CD14-positive monocyte (primary cell): ENCODE data around the gene PTPRN2. TPM values are rescaled to one million over a fixed set of nuclear protein-coding genes. Genes with fewer than 3 reads are reported as not detected.

ENCODE experiments used
- DNase-seq, 3 donors: peaks; one replicate each; pipeline ENCODE4 v3.0.0-alpha.2; 2011 to 2022
- H2AFZ ChIP-seq: 2 replicates; pipeline ENCODE4 v1.6.0; 2012; ENCODE audit warnings: mild to moderate bottlenecking, low read depth, low read length, inconsistent platforms; ENCODE audit not compliant: insufficient read depth, poor library complexity, severe bottlenecking
- H3K27ac ChIP-seq, 2 donors: 1 replicate in 1 of 2; 2 replicates in 1 of 2; pipeline ENCODE4 v1.5.1; 2012 to 2013; ENCODE audit warnings: low read length in 2 of 2, control low read depth in 1 of 2, inconsistent platforms in 1 of 2, low read depth in 1 of 2, mild to moderate bottlenecking in 1 of 2
- H3K27me3 ChIP-seq, 2 donors: one replicate each; pipeline versions ENCODE4 v1.6.0 to v1.6.1; 2011 to 2013; ENCODE audit warnings: low read length in 2 of 2; ENCODE audit not compliant: control insufficient read depth in 2 of 2, insufficient read depth in 2 of 2
- H3K36me3 ChIP-seq, 2 donors: replicated peaks in 1 of 2; 1 replicate in 1 of 2; 2 replicates in 1 of 2; pipeline versions ENCODE4 v1.5.1 to v1.6.1; 2012 to 2013; ENCODE audit warnings: low read length in 2 of 2, control low read depth in 1 of 2, inconsistent platforms in 1 of 2, mild to moderate bottlenecking in 1 of 2; ENCODE audit not compliant: insufficient read depth in 2 of 2, control insufficient read depth in 1 of 2
- H3K4me1 ChIP-seq, 2 donors: 1 replicate in 1 of 2; 2 replicates in 1 of 2; pipeline versions ENCODE4 v1.5.1 to v1.6.1; 2012 to 2013; ENCODE audit warnings: low read length in 2 of 2, control low read depth in 1 of 2, inconsistent platforms in 1 of 2, mild to moderate bottlenecking in 1 of 2, moderate library complexity in 1 of 2; ENCODE audit not compliant: insufficient read depth in 2 of 2, control insufficient read depth in 1 of 2
- H3K4me2 ChIP-seq: replicated peaks from 2 replicates; pipeline ENCODE3; 2012; ENCODE audit warnings: low read length, moderate library complexity, mild to moderate bottlenecking; ENCODE audit not compliant: poor library complexity, severe bottlenecking; ENCODE audit errors: extremely low read depth
- H3K4me3 ChIP-seq, 3 experiments: fragments of 200-600 bp in 1 of 3; sonication (generic) in 1 of 3; replicated peaks in 1 of 3; 1 replicate in 2 of 3; 2 replicates in 1 of 3; pipeline ENCODE4 v1.5.1; 2011 to 2013; ENCODE audit warnings: low read length in 3 of 3, mild to moderate bottlenecking in 3 of 3, control low read depth in 2 of 3, low read depth in 2 of 3, inconsistent platforms in 1 of 3, moderate library complexity in 1 of 3
- H3K79me2 ChIP-seq: 2 replicates; pipeline ENCODE4 v1.6.0; 2012; ENCODE audit warnings: mild to moderate bottlenecking, control low read depth, inconsistent platforms, low read length, moderate library complexity; ENCODE audit not compliant: insufficient read depth
- H3K9ac ChIP-seq: 2 replicates; pipeline ENCODE4 v1.6.0; 2017; ENCODE audit warnings: low read length, mild to moderate bottlenecking; ENCODE audit not compliant: insufficient read depth, poor library complexity, severe bottlenecking
- H3K9me3 ChIP-seq, 2 donors: replicated peaks in 1 of 2; 1 replicate in 1 of 2; 2 replicates in 1 of 2; pipeline versions ENCODE4 v1.5.1 to v1.6.1; 2012 to 2013; ENCODE audit warnings: low read length in 2 of 2, control low read depth in 1 of 2; ENCODE audit not compliant: control insufficient read depth in 1 of 2, insufficient read depth in 1 of 2
- H4K20me1 ChIP-seq: 2 replicates; pipeline ENCODE4 v1.6.0; 2012; ENCODE audit warnings: mild to moderate bottlenecking, low read length, control low read depth, moderate library complexity; ENCODE audit not compliant: insufficient read depth
- H3K27ac Mint-ChIP-seq, 7 donors: one replicate each; pipeline ENCODE4 v1.8.0; 2020; ENCODE audit warnings: mild to moderate bottlenecking in 7 of 7, mixed read lengths in 7 of 7, moderate library complexity in 6 of 7, inconsistent platforms in 2 of 7
- H3K27me3 Mint-ChIP-seq, 3 donors: one replicate each; pipeline ENCODE4 v1.8.0; 2021 to 2022; ENCODE audit warnings: low read depth in 3 of 3, mild to moderate bottlenecking in 3 of 3, mixed read lengths in 3 of 3, moderate library complexity in 3 of 3, inconsistent platforms in 1 of 3
- H3K36me3 Mint-ChIP-seq, 2 donors: one replicate each; pipeline ENCODE4 v1.8.0; 2020; ENCODE audit warnings: mixed read lengths in 2 of 2, inconsistent platforms in 1 of 2, mild to moderate bottlenecking in 1 of 2
- H3K4me1 Mint-ChIP-seq: one replicate; pipeline ENCODE4 v1.8.0; 2020; ENCODE audit warnings: mild to moderate bottlenecking, mixed read lengths
- H3K4me3 Mint-ChIP-seq, 2 donors: one replicate each; pipeline ENCODE4 v1.8.0; 2020; ENCODE audit warnings: mild to moderate bottlenecking in 2 of 2, mixed read lengths in 2 of 2, moderate library complexity in 1 of 2
- H3K9me3 Mint-ChIP-seq, 7 donors: one replicate each; pipeline ENCODE4 v1.8.0; 2020 to 2022; ENCODE audit warnings: mixed read lengths in 7 of 7, mild to moderate bottlenecking in 6 of 7, moderate library complexity in 6 of 7, inconsistent platforms in 2 of 7
- CTCF ChIP-seq: fragments of 200-600 bp; IDR thresholded peaks from one replicate; pipeline ENCODE4 v1.8.0; 2022; ENCODE audit warnings: antibody characterized with exemption, mild to moderate bottlenecking
- WGBS: methylation state at CpG from one replicate; pipeline ENCODE4 v1.1.5; 2013; ENCODE audit warnings: missing lambda C conversion rate; ENCODE audit not compliant: insufficient coverage; 5-methylcytosine and 5-hydroxymethylcytosine counted together
- intact Hi-C, 2 donors: fragments of 100-400 bp; cut with micrococcal nuclease; formaldehyde crosslinking; loops; one replicate each; pipeline versions ENCODE4 v1.15.0 to v1.15.1; 2023
- polyA plus RNA-seq, 3 donors: library from polyadenylated mRNA; depleted of rRNA in 1 of 3; unstranded in 2 of 3; stranded (reverse) in 1 of 3; fragments of 300-500 nt in 2 of 3; fragments of >200 nt in 1 of 3; fragmentation: Illumina TruSeq in 2 of 3; gene quantifications; 1 replicate in 2 of 3; 2 replicates in 1 of 3; pipeline ENCODE4 v1.2.3, GENCODE V29; 2012 to 2021

Gene PTPRN2
- polyA plus RNA-seq, 3 donors, result 0.25 to 1.4 (median 0.97) TPM

GRCh38 chr7:157507987-157508386, 1079.6 kb downstream of the PTPRN2 start:
- Histone ChIP-seq H4K20me1 (no peaks in the 10 kb centered on the region), H3K4me1 (peaks cover 13% of the 10 kb centered on the region in 2 donors), H3K9ac (no peak overlapping the region), H3K4me3 (no peak overlapping the region), H3K27me3 (peaks cover 0 to 9% of the 10 kb centered on the region in 2 donors), H3K79me2 (no peaks in the 10 kb centered on the region), H3K9me3 (peaks cover 13 to 17% of the 10 kb centered on the region in 2 donors), H2AFZ (no peak overlapping the region), H3K4me2 (no peak overlapping the region), H3K36me3 (no peaks in the 10 kb centered on the region), H3K27ac (no peak overlapping the region)
- intact Hi-C loops, result no loop called here
- TF ChIP-seq CTCF, result no peak
- Mint-ChIP-seq H3K27me3 (peaks cover 14 to 29% (median 26%) of the 10 kb centered on the region in 3 donors), H3K9me3 (peaks cover 3 to 26% (median 20%) of the 10 kb centered on the region in 7 donors), H3K27ac (peak overlapping the region in 3 of 7 donors; percentile 1 to 23 (median 21)), H3K4me1 (peaks cover 13% of the 10 kb centered on the region), H3K4me3 (peak overlapping the region in 1 of 2 donors; percentile 8), H3K36me3 (no peaks in the 10 kb centered on the region)
- peak in 2 of 3 donors; percentile 2 for DNase-seq
- 23% methylated on average over 5 of the region's 5 CpGs for WGBS

DNA sequence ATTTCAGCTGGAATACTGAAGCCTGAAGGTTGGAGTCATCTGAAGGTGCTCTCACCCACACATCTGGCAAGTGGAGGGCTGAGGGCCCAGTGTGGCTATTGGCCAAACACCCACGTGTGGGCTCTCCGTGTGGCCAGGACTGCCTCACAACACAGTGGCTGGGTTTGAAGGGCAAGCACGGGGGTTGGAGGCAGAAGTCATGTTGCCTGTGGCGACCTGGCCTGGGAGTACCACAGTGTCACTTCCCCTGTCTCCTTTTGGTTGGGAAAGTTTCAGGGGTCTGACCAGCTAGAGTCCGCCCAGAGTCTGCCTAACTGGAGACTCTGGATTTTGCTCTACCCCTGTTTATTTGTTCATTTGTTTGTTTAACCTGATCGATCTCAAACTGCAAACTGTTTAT, 1081.4 kb downstream of the PTPRN2 start:
- H3K27ac ChIP-seq, result no peak overlapping the region
- no peak overlapping the region for H2AFZ ChIP-seq
- no peak for DNase-seq
- Mint-ChIP-seq H3K4me1 (peaks cover 21% of the 10 kb centered on the region), H3K27ac (no peak overlapping the region), H3K36me3 (no peaks in the 10 kb centered on the region), H3K9me3 (peaks cover 5 to 32% (median 22%) of the 10 kb centered on the region in 7 donors), H3K4me3 (no peak overlapping the region), H3K27me3 (peaks cover 15 to 35% (median 32%) of the 10 kb centered on the region in 3 donors)
- 86% methylated on average over 6 of the region's 6 CpGs for WGBS
- H3K4me2 ChIP-seq, result no peak overlapping the region
- no peak overlapping the region for H3K9ac ChIP-seq
- TF ChIP-seq CTCF, result no peak
- H4K20me1 ChIP-seq, result no peaks in the 10 kb centered on the region
- no peaks in the 10 kb centered on the region for H3K36me3 ChIP-seq
- peaks cover 17 to 19% of the 10 kb centered on the region in 2 donors for H3K9me3 ChIP-seq
- peaks cover 0 to 9% of the 10 kb centered on the region in 2 donors for H3K27me3 ChIP-seq
- intact Hi-C loops, result no loop called here
- H3K4me1 ChIP-seq, result peaks cover 20 to 21% of the 10 kb centered on the region in 2 donors
- H3K4me3 ChIP-seq, result no peak overlapping the region
- no peaks in the 10 kb centered on the region for H3K79me2 ChIP-seq
